K562 (cell line): Measurements from ENCODE around the gene PDE6D. TPM values are rescaled to one million over a fixed set of nuclear protein-coding genes. Genes with fewer than 3 reads are reported as not detected.

ENCODE experiments used
- ATAC-seq: fragments of 200-7000 bp; cut with Tn5 transposase; 3 replicates; pipeline ENCODE4 v1.9.1; 2020; ENCODE audit warnings: moderate library complexity
- BruUV-seq: library from RNA; stranded (reverse); fragments of 400-500 nt; replicated peaks from 2 replicates; lab custom pipeline; 2021; lab: Mats Ljungman, UMichigan
- CTCF ChIA-PET: fragments of 300-600 bp; formaldehyde crosslinking; extraction: SDS; loops from one replicate; lab custom pipeline; 2021; ENCODE audit warnings: low intra/inter-chr PET ratio; lab: Yijun Ruan, JAX
- POLR2A ChIA-PET: fragments of 300-600, 350-650 bp; sonication (Branson Sonifier 250); formaldehyde crosslinking; extraction: SDS; loops from one replicate; lab custom pipeline; 2021; ENCODE audit warnings: antibody characterized with exemption, inconsistent platforms; lab: Yijun Ruan, JAX
- DNase-seq, 4 experiments: peaks; one replicate each; pipeline versions ENCODE4 v3.0.0 to v3.0.0-alpha.2; 2011 to 2018; ENCODE audit warnings: low spot score in 3 of 4, mixed read lengths in 3 of 4; ENCODE audit errors: extremely low read depth in 1 of 4
- FAIRE-seq: peaks from 2 replicates; lab custom pipeline; 2011; peaks lifted over from hg19 to GRCh38; lab: Jason Lieb, UNC
- H2AFZ ChIP-seq: 2 replicates; pipeline ENCODE4 v1.6.0; 2011; ENCODE audit warnings: low read depth, low read length, control low read depth, inconsistent platforms
- H3K27ac ChIP-seq: fragments of 200-600 bp; 3 replicates; pipeline ENCODE4 v1.8.0; 2011; ENCODE audit warnings: low read depth, mild to moderate bottlenecking, control low read depth, inconsistent platforms, low read length, moderate library complexity, mixed read lengths; ENCODE audit errors: extremely low read depth
- H3K27me3 ChIP-seq, 2 experiments: fragments of 300-600 bp in 1 of 2; 2 replicates in 1 of 2; 3 replicates in 1 of 2; pipeline versions ENCODE4 v1.6.0 to v1.8.0; 2011; ENCODE audit warnings: inconsistent platforms in 2 of 2, low read length in 2 of 2, mild to moderate bottlenecking in 1 of 2, mixed read lengths in 1 of 2, moderate library complexity in 1 of 2; ENCODE audit not compliant: control insufficient read depth in 2 of 2, insufficient read depth in 2 of 2
- H3K36me3 ChIP-seq: fragments of 300-600 bp; 3 replicates; pipeline ENCODE4 v1.8.0; 2011; ENCODE audit warnings: mild to moderate bottlenecking, low read length, inconsistent platforms; ENCODE audit not compliant: control insufficient read depth, insufficient read depth
- H3K4me1 ChIP-seq, 2 experiments: fragments of 200-600 bp in 1 of 2; replicated peaks in 1 of 2; 2 replicates in 1 of 2; 3 replicates in 1 of 2; pipeline versions ENCODE4 v1.5.1 to v1.8.0; 2011; ENCODE audit warnings: inconsistent platforms in 2 of 2, low read length in 2 of 2, mild to moderate bottlenecking in 1 of 2, mixed read lengths in 1 of 2, moderate library complexity in 1 of 2; ENCODE audit not compliant: control insufficient read depth in 2 of 2, insufficient read depth in 2 of 2
- H3K4me2 ChIP-seq: 2 replicates; pipeline ENCODE4 v1.6.1; 2011; ENCODE audit warnings: low read length, control low read depth, inconsistent platforms, mixed read lengths; ENCODE audit not compliant: insufficient read depth
- H3K4me3 ChIP-seq: fragments of 200-600 bp; sonication (generic), shearing (Covaris generic); 2 replicates; pipeline ENCODE4 v1.5.1; 2016; ENCODE audit warnings: control low read depth, inconsistent platforms
- H3K79me2 ChIP-seq: fragments of 200-600 bp; 3 replicates; pipeline ENCODE4 v1.8.0; 2011; ENCODE audit warnings: low read length, inconsistent platforms; ENCODE audit not compliant: control insufficient read depth, insufficient read depth
- H3K9ac ChIP-seq, 2 experiments: 2 replicates each; pipeline versions ENCODE4 v1.6.0 to v1.6.1; 2011; ENCODE audit warnings: low read depth in 2 of 2, low read length in 2 of 2, control low read depth in 1 of 2, inconsistent platforms in 1 of 2, mild to moderate bottlenecking in 1 of 2, mixed read lengths in 1 of 2; ENCODE audit not compliant: insufficient read depth in 1 of 2
- H3K9me1 ChIP-seq: one replicate; pipeline ENCODE4 v1.6.0; 2011; ENCODE audit warnings: inconsistent platforms, mild to moderate bottlenecking, low read length, moderate library complexity; ENCODE audit not compliant: control insufficient read depth, insufficient read depth
- H3K9me3 ChIP-seq: replicated peaks from 2 replicates; pipeline ENCODE4 v1.5.1; 2011; ENCODE audit warnings: low read depth, low read length, inconsistent platforms; ENCODE audit not compliant: control insufficient read depth, insufficient read depth
- H4K20me1 ChIP-seq: replicated peaks from 2 replicates; pipeline ENCODE4 v1.6.1; 2011; ENCODE audit warnings: low read length, inconsistent platforms, mixed read lengths; ENCODE audit not compliant: control insufficient read depth, insufficient read depth
- CTCF ChIP-seq, 3 experiments: IDR thresholded peaks in 2 of 3; conservative IDR thresholded peaks in 1 of 3; 2 replicates each; pipeline ENCODE4 v1.5.1; 2011 to 2012; ENCODE audit warnings: low read length in 3 of 3, mild to moderate bottlenecking in 3 of 3, control low read depth in 2 of 3, improper control_type of control experiment in 1 of 3, inconsistent platforms in 1 of 3, low read depth in 1 of 3, mixed read lengths in 1 of 3, moderate library complexity in 1 of 3; ENCODE audit not compliant: insufficient read depth in 2 of 3
- RCOR1 ChIP-seq, 2 experiments: IDR thresholded peaks; 2 replicates each; pipeline ENCODE4 v1.6.1; 2012; ENCODE audit warnings: low read depth in 2 of 2, low read length in 2 of 2, borderline replicate concordance in 1 of 2, improper control_type of control experiment in 1 of 2
- VEZF1 ChIP-seq: fragments of 200-800 bp; sonication (Bioruptor generic); IDR thresholded peaks from 2 replicates; pipeline ENCODE4 v1.6.1; 2017; ENCODE audit warnings: missing genetic modification characterization, missing compliant biosample characterization
- WGBS: fragments of 100-300 bp; shearing (Covaris generic); methylation state at CpG from one replicate; pipeline ENCODE4 v1.1.6; 2016; ENCODE audit warnings: low coverage, mixed read lengths; ENCODE audit not compliant: insufficient coverage; ENCODE audit errors: missing lambda C conversion rate; 5-methylcytosine and 5-hydroxymethylcytosine counted together
- in situ Hi-C: fragments of 300-500 bp; cut with MboI; formaldehyde crosslinking; loops from 4 replicates; pipeline ENCODE4 v1.15.0; 2018; ENCODE audit warnings: inconsistent platforms, mixed read lengths
- intact Hi-C: fragments of 100-400 bp; cut with micrococcal nuclease; formaldehyde crosslinking; loops from 2 replicates; pipeline ENCODE4 v1.14.2; 2022
- polyA plus RNA-seq, 8 experiments: library from polyadenylated mRNA; depleted of rRNA in 4 of 8; stranded (reverse) in 5 of 8; unstranded in 3 of 8; fragments of >200 nt; fragmentation: Nextera tagmentation in 2 of 8; fragmentation: Illumina TruSeq in 1 of 8; extraction: Ambion mirVana in 2 of 8; extraction: Trizol in 1 of 8; gene quantifications; 2 replicates each; pipeline versions ENCODE4 v1.2.1 to v1.2.3, GENCODE V29; 2011 to 2014; ENCODE audit warnings: inconsistent platforms in 1 of 8, missing spikeins in 1 of 8
- total RNA-seq, 7 experiments: library from RNA; depleted of rRNA in 6 of 7; stranded (reverse); fragments of >200 nt in 6 of 7; fragmentation: Illumina TruSeq in 2 of 7; extraction: Trizol in 2 of 7; gene quantifications; 2 replicates each; pipeline versions ENCODE4 v1.2.1 to v1.2.3, GENCODE V29; 2011 to 2021; ENCODE audit warnings: low replicate concordance in 1 of 7

PDE6D gene
- total and polyA plus RNA-seq, 9 of the 15 experiments (the other 6 are each of a cell fraction or from before 2014, with no cell fraction given) = 0.65 to 11.6 (median 7.0) TPM

GRCh38 chr2:231737761-231738160 is 43.3 kb downstream of the PDE6D start (continued):
- no peak for TF ChIP-seq VEZF1 (CRISPR knock-in tag)

GRCh38 chr2:231732604-231733003 is 48.5 kb downstream of the PDE6D start:
- CTCF ChIA-PET = no interaction called here
- FAIRE-seq = no peak
- intact Hi-C loops = no loop called here
- in situ Hi-C loops = no loop called here
- TF ChIP-seq RCOR1 (IDR thresholded peaks at IDR 0.05; ENCODE audit: borderline replicate concordance in 1 of 2, low read depth in 2 of 2, low read length in 2 of 2) (no peak), CTCF (IDR thresholded peaks at IDR 0.05 in 2 of 3, conservative IDR thresholded peaks at IDR 0.05 in 1 of 3; ENCODE audit: insufficient read depth in 2 of 3, low read depth in 1 of 3, low read length in 3 of 3) (peak in 2 of 3 experiments; percentile 14 to 25; a peak in 2 of 6 replicates)
- no peaks in the 10 kb centered on the region; a peak in 1 of 5 replicates for H3K4me1 ChIP-seq
- no peaks in the 10 kb centered on the region for H3K36me3 ChIP-seq
- H3K9me1 ChIP-seq = no peaks in the 10 kb centered on the region
- WGBS = 14% methylated on average over 4 of the region's 4 CpGs
- ATAC-seq = peak; percentile 64
- no peak overlapping the region for H2AFZ ChIP-seq
- no peak overlapping the region for H3K4me3 ChIP-seq
- H3K27ac ChIP-seq = no peak overlapping the region
- H3K27me3 ChIP-seq = peaks cover 0 to 2% of the 10 kb centered on the region in 2 experiments; a peak in 1 of 5 replicates
- no TSS peak for BruUV-seq
- no peak overlapping the region for H3K4me2 ChIP-seq
- POLR2A ChIA-PET = interaction anchor here (0.6 to 1.0 kb wide), 2 partner anchors 19 to 192 kb away, joined by 3 read pairs; no protein-coding TSS in a partner anchor
- H3K9me3 ChIP-seq = no peaks in the 10 kb centered on the region
- no peak overlapping the region for H3K9ac ChIP-seq
- DNase-seq = peak in 2 of 4 experiments; percentile 21 to 22
- H4K20me1 ChIP-seq = no peaks in the 10 kb centered on the region
- H3K79me2 ChIP-seq = no peaks in the 10 kb centered on the region
